Hepatocyte (in vitro differentiated cells): Measurements from ENCODE around the gene FREM3. TPM values are rescaled to one million over a fixed set of nuclear protein-coding genes. Genes with fewer than 3 reads are reported as not detected.

Experiments used
- DNase-seq: peaks from one replicate; pipeline ENCODE4 v3.0.0-alpha.2; 2016; ENCODE audit warnings: low spot score
- H2AFZ ChIP-seq: fragments of 200-600 bp; sonication (generic); 2 replicates; pipeline ENCODE4 v1.6.0; 2016; ENCODE audit warnings: antibody characterized with exemption, mild to moderate bottlenecking
- H3K27ac ChIP-seq: fragments of 200-600 bp; sonication (generic); 2 replicates; pipeline ENCODE4 v1.5.1; 2016; ENCODE audit warnings: mild to moderate bottlenecking
- H3K27me3 ChIP-seq: fragments of 200-600 bp; sonication (generic); 2 replicates; pipeline ENCODE4 v1.6.1; 2016
- H3K36me3 ChIP-seq: fragments of 200-600 bp; sonication (generic); replicated peaks from 2 replicates; pipeline ENCODE4 v1.5.1; 2016; ENCODE audit warnings: low read depth; ENCODE audit not compliant: insufficient read depth
- H3K4me1 ChIP-seq: fragments of 200-600 bp; sonication (generic); 2 replicates; pipeline ENCODE4 v1.5.1; 2016; ENCODE audit warnings: mild to moderate bottlenecking, moderate library complexity; ENCODE audit not compliant: insufficient read depth
- H3K4me2 ChIP-seq: fragments of 200-600 bp; sonication (generic); 2 replicates; pipeline ENCODE4 v1.6.0; 2016
- H3K4me3 ChIP-seq: fragments of 200-600 bp; sonication (generic); 2 replicates; pipeline ENCODE4 v1.5.1; 2016; ENCODE audit warnings: mild to moderate bottlenecking
- H3K79me2 ChIP-seq: fragments of 200-600 bp; sonication (generic); 2 replicates; pipeline ENCODE4 v1.6.0; 2017; ENCODE audit warnings: mild to moderate bottlenecking
- H3K9me2 ChIP-seq: fragments of 200-600 bp; sonication (generic); replicated peaks from 2 replicates; pipeline ENCODE4 v1.6.0; 2017; ENCODE audit warnings: mild to moderate bottlenecking; ENCODE audit not compliant: insufficient read depth
- H3K9me3 ChIP-seq: fragments of 200-600 bp; sonication (generic); 2 replicates; pipeline ENCODE4 v1.5.1; 2016; ENCODE audit warnings: low read depth, mild to moderate bottlenecking
- H4K20me1 ChIP-seq: fragments of 200-600 bp; sonication (generic); 2 replicates; pipeline ENCODE4 v1.6.0; 2016; ENCODE audit warnings: mild to moderate bottlenecking; ENCODE audit not compliant: insufficient read depth, poor library complexity, severe bottlenecking
- EZH2 ChIP-seq: fragments of 200-600 bp; sonication (generic); IDR thresholded peaks from 2 replicates; pipeline ENCODE4 v1.6.1; 2016; ENCODE audit warnings: antibody characterized with exemption, mild to moderate bottlenecking, borderline replicate concordance
- EZH2phosphoT487 ChIP-seq: fragments of 200-600 bp; sonication (generic); IDR thresholded peaks from one replicate; pipeline ENCODE4 v1.6.1; 2018; ENCODE audit warnings: antibody characterized with exemption, mild to moderate bottlenecking, low read depth, moderate library complexity; ENCODE audit not compliant: unreplicated experiment, severe bottlenecking
- WGBS: methylation state at CpG from one replicate; pipeline ENCODE4 v1.1.6; 2016; ENCODE audit warnings: low lambda C conversion rate; ENCODE audit errors: missing lambda C conversion rate; 5-methylcytosine and 5-hydroxymethylcytosine counted together
- polyA plus RNA-seq: library from polyadenylated mRNA; unstranded; fragments of >200 nt; fragmentation: Nextera tagmentation; extraction: Ambion mirVana; gene quantifications from 2 replicates; pipeline ENCODE4 v1.2.1, GENCODE V29; 2016
- total RNA-seq: library from RNA; depleted of rRNA; stranded (reverse); fragments of >200 nt; gene quantifications from 2 replicates; pipeline ENCODE4 v1.2.3, GENCODE V29; 2014
- TF ChIP-seq, protein P1 (sequence below): fragments of 200-600 bp; sonication (generic); IDR thresholded peaks from 2 replicates; pipeline ENCODE4 v1.5.1; 2016; ENCODE audit warnings: antibody characterized with exemption, mild to moderate bottlenecking; ENCODE audit not compliant: poor library complexity

The FREM3 gene
- total and polyA plus RNA-seq, 2 experiments from 2014 or later = 0.23 TPM; not detected in 1

DNA sequence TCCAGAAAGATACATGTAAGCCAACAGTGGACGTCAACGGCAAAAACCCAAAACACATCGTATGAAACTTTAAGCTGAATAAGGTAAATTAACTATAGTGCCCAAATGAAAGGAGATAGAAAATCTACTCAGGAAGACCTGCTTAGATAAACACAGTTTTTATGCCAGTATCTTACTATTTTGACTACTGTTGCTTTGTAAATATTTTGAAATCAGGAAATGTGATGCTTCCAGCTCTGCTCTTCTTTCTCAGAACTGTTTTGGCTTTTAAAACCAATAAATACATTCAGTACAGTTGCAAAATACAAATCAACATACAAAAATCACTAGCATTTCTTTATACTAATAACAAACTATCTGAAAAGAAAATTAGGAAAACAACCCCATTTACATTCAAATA lies 103.2 kb downstream of the FREM3 start:
- TF ChIP-seq, protein P1, sequence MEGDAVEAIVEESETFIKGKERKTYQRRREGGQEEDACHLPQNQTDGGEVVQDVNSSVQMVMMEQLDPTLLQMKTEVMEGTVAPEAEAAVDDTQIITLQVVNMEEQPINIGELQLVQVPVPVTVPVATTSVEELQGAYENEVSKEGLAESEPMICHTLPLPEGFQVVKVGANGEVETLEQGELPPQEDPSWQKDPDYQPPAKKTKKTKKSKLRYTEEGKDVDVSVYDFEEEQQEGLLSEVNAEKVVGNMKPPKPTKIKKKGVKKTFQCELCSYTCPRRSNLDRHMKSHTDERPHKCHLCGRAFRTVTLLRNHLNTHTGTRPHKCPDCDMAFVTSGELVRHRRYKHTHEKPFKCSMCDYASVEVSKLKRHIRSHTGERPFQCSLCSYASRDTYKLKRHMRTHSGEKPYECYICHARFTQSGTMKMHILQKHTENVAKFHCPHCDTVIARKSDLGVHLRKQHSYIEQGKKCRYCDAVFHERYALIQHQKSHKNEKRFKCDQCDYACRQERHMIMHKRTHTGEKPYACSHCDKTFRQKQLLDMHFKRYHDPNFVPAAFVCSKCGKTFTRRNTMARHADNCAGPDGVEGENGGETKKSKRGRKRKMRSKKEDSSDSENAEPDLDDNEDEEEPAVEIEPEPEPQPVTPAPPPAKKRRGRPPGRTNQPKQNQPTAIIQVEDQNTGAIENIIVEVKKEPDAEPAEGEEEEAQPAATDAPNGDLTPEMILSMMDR = no peak
- TF ChIP-seq EZH2phosphoT487 (no peak), EZH2 (no peak)
- Histone ChIP-seq H3K27ac (no peak overlapping the region), H3K4me1 (no peaks in the 10 kb centered on the region), H3K4me3 (no peak overlapping the region), H3K27me3 (no peaks in the 10 kb centered on the region), H3K9me3 (no peaks in the 10 kb centered on the region), H3K9me2 (no peaks in the 10 kb centered on the region), H3K79me2 (no peaks in the 10 kb centered on the region), H3K36me3 (no peaks in the 10 kb centered on the region), H4K20me1 (no peaks in the 10 kb centered on the region), H2AFZ (no peak overlapping the region), H3K4me2 (no peak overlapping the region)
- WGBS = 90% methylated on average over 3 of the region's 3 CpGs
- DNase-seq = no peak

DNA sequence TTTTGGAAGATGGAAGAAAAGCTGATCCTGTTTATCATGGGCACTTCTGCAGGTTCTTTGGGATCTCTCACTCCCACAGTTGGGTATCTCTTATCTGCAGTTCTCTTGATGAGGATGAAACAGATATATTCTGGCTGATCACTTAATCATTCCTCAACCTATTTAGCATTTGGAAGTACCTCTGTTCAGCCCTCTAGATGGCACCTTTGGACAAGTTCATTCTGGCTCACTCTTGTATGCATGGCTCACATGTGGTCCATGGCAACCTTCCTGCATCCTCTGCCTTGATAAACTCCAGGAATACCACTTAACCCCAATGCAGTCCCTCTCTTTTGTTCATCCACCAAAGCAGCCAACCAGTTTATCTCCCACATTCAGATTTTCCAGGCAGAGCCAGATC lies 112.8 kb downstream of the FREM3 start:
- Histone ChIP-seq H4K20me1 (no peaks in the 10 kb centered on the region), H3K79me2 (no peaks in the 10 kb centered on the region), H3K9me3 (no peaks in the 10 kb centered on the region), H3K4me2 (no peak overlapping the region), H3K4me1 (no peaks in the 10 kb centered on the region), H3K27ac (no peak overlapping the region), H2AFZ (no peak overlapping the region), H3K4me3 (no peak overlapping the region), H3K27me3 (no peaks in the 10 kb centered on the region), H3K36me3 (no peaks in the 10 kb centered on the region), H3K9me2 (no peaks in the 10 kb centered on the region)
- DNase-seq = no peak
- TF ChIP-seq, protein P1 = peak; percentile 4
- TF ChIP-seq EZH2 (no peak), EZH2phosphoT487 (no peak)

DNA sequence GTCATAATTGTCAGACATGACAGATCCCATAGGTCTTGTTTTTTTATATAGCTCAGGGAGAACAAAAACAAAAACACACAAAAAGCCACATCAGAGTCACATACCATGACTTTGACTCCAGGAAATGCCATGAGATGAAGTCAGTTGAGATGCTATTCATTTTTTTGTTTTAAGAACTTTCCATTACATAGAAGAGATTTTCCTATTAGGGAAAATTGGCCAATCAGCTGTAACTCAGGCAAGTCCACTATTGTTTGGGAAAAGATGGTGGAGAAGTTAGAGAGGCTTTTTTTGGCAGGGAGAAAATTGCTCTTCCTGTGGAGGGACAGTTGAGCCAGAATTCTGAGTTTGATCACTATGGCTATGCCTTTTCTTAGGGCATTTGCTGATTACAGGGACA lies 114.4 kb downstream of the FREM3 start:
- no peak for TF ChIP-seq EZH2phosphoT487
- TF ChIP-seq, protein P1 = no peak
- TF ChIP-seq EZH2 = no peak
- Histone ChIP-seq H3K36me3 (no peaks in the 10 kb centered on the region), H3K9me3 (no peaks in the 10 kb centered on the region), H4K20me1 (no peaks in the 10 kb centered on the region), H3K4me1 (no peaks in the 10 kb centered on the region), H3K27me3 (no peaks in the 10 kb centered on the region), H3K9me2 (no peaks in the 10 kb centered on the region), H2AFZ (no peak overlapping the region), H3K79me2 (no peaks in the 10 kb centered on the region), H3K27ac (no peak overlapping the region), H3K4me2 (no peak overlapping the region), H3K4me3 (no peak overlapping the region)
- DNase-seq = no peak

DNA sequence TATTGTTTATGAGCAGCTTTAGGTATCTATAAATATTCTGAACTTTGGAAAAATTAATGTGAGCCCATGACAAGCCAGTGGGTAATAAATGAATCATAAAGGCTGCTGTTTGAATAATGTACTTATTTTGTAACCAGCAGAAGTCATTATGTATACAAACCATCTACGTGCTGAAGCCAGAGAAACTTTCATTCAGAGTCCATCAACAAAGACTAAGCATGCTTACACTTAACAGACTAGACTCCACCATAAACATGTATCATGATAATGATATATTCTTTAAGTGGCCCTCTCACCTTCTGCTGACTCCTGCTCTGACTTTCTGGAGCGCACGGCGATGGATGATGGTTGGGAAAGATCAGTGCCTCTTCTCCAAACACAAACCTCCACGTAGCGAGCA lies 114.9 kb downstream of the FREM3 start:
- Histone ChIP-seq H3K79me2 (no peaks in the 10 kb centered on the region), H2AFZ (no peak overlapping the region), H3K9me3 (no peaks in the 10 kb centered on the region), H3K36me3 (no peaks in the 10 kb centered on the region), H3K27ac (no peak overlapping the region), H3K4me3 (no peak overlapping the region), H3K27me3 (no peaks in the 10 kb centered on the region), H4K20me1 (no peaks in the 10 kb centered on the region), H3K4me1 (no peaks in the 10 kb centered on the region), H3K4me2 (no peak overlapping the region), H3K9me2 (no peaks in the 10 kb centered on the region)
- WGBS = 93% methylated on average over 6 of the region's 6 CpGs
- no peak for DNase-seq
- TF ChIP-seq, protein P1 = no peak
